Gastroesophageal sphincter (tissue), 4 donors: Measurements from ENCODE around the gene MEX3A. TPM values are rescaled to one million over a fixed set of nuclear protein-coding genes. Genes with fewer than 3 reads are reported as not detected.
"Not testable (repeated sequence)": the region's sequence is repeated elsewhere in the genome, so short reads cannot be mapped to it uniquely, and the experiment has no call there.

ENCODE experiments used
- ATAC-seq: fragments of 150-250 bp; one replicate; pipeline ENCODE4 v1.9.1; 2016; ENCODE audit warnings: mild to moderate bottlenecking, moderate library complexity
- H3K27ac ChIP-seq, 4 donors: fragments of 200-600 bp; sonication (generic) in 3 of 4; 1 replicate in 3 of 4; 2 replicates in 1 of 4; pipeline ENCODE4 v1.5.1; 2016 to 2019
- H3K27me3 ChIP-seq: fragments of 200-600 bp; sonication (generic); one replicate; pipeline ENCODE4 v1.5.1; 2019
- H3K36me3 ChIP-seq, 2 donors: fragments of 200-600 bp; sonication (generic); one replicate each; pipeline ENCODE4 v1.5.1; 2019; ENCODE audit warnings: control low read depth in 1 of 2
- H3K4me1 ChIP-seq, 3 donors: fragments of 200-600 bp; sonication (generic); 1 replicate in 2 of 3; 2 replicates in 1 of 3; pipeline ENCODE4 v1.5.1; 2016 to 2019; ENCODE audit warnings: control low read depth in 2 of 3
- H3K4me3 ChIP-seq, 2 donors: fragments of 200-600 bp; sonication (generic); one replicate each; pipeline ENCODE4 v1.5.1; 2019; ENCODE audit warnings: mild to moderate bottlenecking in 1 of 2, moderate library complexity in 1 of 2
- H3K9me3 ChIP-seq, 3 donors: fragments of 200-600 bp; sonication (generic); one replicate each; pipeline ENCODE4 v1.5.1; 2017 to 2019; ENCODE audit warnings: control low read depth in 2 of 3
- CTCF ChIP-seq, 4 experiments: fragments of 200-600 bp in 2 of 4; fragments of 450-650 bp in 2 of 4; sonication (generic) in 1 of 4; IDR thresholded peaks; one replicate each; pipeline ENCODE4 v1.5.1; 2017 to 2019; ENCODE audit warnings: antibody characterized with exemption in 4 of 4, mild to moderate bottlenecking in 2 of 4, moderate library complexity in 2 of 4
- EP300 ChIP-seq: sonication (generic); formaldehyde crosslinking; IDR thresholded peaks from one replicate; pipeline ENCODE4 v1.6.1; 2017; ENCODE audit warnings: antibody characterized with exemption, mild to moderate bottlenecking
- POLR2A ChIP-seq, 2 donors: fragments of 450-650 bp; IDR thresholded peaks; one replicate each; pipeline ENCODE4 v1.6.1; 2017; ENCODE audit warnings: antibody characterized with exemption in 2 of 2, mild to moderate bottlenecking in 2 of 2, moderate library complexity in 1 of 2
- POLR2AphosphoS5 ChIP-seq: sonication (generic); formaldehyde crosslinking; IDR thresholded peaks from one replicate; pipeline ENCODE4 v1.6.1; 2017; ENCODE audit warnings: antibody characterized with exemption
- WGBS, 2 donors: methylation state at CpG; one replicate each; pipeline ENCODE4 v1.1.5; 2018; ENCODE audit warnings: low coverage in 1 of 2; 5-methylcytosine and 5-hydroxymethylcytosine counted together
- total RNA-seq, 4 donors: library from RNA; depleted of rRNA; stranded (reverse); fragments of >200 nt; gene quantifications; one replicate each; pipeline ENCODE4 v1.1.0, GENCODE V29; 2016

The MEX3A gene
- total RNA-seq, 4 donors from 2014 or later: under 0.01 to 0.78 (median 0.52) TPM

- Histone ChIP-seq H3K4me3 (no peak overlapping the region), H3K4me1 (peaks cover 0 to 18% (median 2%) of the 10 kb centered on the region in 3 donors), H3K9me3 (no peaks in the 10 kb centered on the region), H3K27ac (no peak overlapping the region), H3K27me3 (no peaks in the 10 kb centered on the region), H3K36me3 (peaks cover 0 to 52% of the 10 kb centered on the region in 2 donors)
- TF ChIP-seq POLR2AphosphoS5 (no peak), EP300 (no peak), CTCF (IDR thresholded peaks at IDR 0.05) (no peak), POLR2A (IDR thresholded peaks at IDR 0.05) (no peak)
- 36 to 75% methylated on average over 2 of the region's 4 CpGs for WGBS, 2 donors
- no peak for ATAC-seq
Observed at GRCh38 chr1:156050376-156050775, 31.9 kb downstream of the MEX3A start.

DNA sequence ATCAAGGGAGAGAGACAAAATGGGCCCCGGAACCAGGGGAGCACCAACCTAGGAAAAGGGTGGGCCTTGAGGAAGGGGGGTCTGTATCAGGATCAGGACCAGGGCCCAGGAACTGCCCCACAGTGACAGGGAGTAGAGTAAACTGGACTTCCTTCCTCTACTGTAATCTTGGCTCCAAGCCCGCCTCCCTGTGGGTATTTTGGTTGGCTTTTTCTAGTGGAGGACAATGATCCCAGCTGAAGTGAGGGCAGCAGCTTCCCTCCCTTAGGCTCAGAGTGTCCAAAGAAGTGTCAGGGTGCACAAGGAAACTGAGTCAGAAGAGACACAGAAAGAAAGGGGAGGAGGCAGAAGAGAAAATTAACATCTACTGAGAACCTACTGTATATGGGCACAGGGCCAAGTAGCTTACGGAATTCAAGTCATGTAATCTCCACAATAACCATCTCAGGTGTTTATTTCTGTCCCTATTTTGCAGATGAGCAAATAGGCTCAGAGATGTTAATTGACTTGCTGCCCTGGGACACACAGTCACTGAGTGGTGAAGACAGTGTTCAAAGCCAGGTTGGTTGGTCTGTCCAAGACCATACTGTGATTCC is 33.5 kb downstream of the MEX3A start:
- no peak for ATAC-seq
- Histone ChIP-seq H3K9me3 (no peaks in the 10 kb centered on the region), H3K4me3 (no peak overlapping the region), H3K27ac (no peak overlapping the region), H3K27me3 (no peaks in the 10 kb centered on the region), H3K4me1 (peaks cover 0 to 15% (median 0%) of the 10 kb centered on the region in 3 donors), H3K36me3 (peaks cover 0 to 68% of the 10 kb centered on the region in 2 donors)
- TF ChIP-seq EP300 (no peak), CTCF (IDR thresholded peaks at IDR 0.05) (no peak), POLR2A (IDR thresholded peaks at IDR 0.05) (no peak), POLR2AphosphoS5 (no peak)
- 60 to 67% methylated on average over 1 of the region's 3 CpGs for WGBS, 2 donors

- TF ChIP-seq POLR2AphosphoS5 (no peak), EP300 (no peak), CTCF (IDR thresholded peaks at IDR 0.05) (no peak), POLR2A (IDR thresholded peaks at IDR 0.05) (no peak)
- peaks cover 0 to 91% of the 10 kb centered on the region in 2 donors for H3K36me3 ChIP-seq
- no peak overlapping the region for H3K27ac ChIP-seq
- 93 to 96% methylated on average over 3 to 4 of the region's 4 CpGs for WGBS, 2 donors
- H3K4me1 ChIP-seq: no peaks in the 10 kb centered on the region
- H3K9me3 ChIP-seq: no peaks in the 10 kb centered on the region
- ATAC-seq: no peak
- no peak overlapping the region for H3K4me3 ChIP-seq
- H3K27me3 ChIP-seq: no peaks in the 10 kb centered on the region
Observed at GRCh38 chr1:156045076-156045475, 37.2 kb downstream of the MEX3A start.

DNA sequence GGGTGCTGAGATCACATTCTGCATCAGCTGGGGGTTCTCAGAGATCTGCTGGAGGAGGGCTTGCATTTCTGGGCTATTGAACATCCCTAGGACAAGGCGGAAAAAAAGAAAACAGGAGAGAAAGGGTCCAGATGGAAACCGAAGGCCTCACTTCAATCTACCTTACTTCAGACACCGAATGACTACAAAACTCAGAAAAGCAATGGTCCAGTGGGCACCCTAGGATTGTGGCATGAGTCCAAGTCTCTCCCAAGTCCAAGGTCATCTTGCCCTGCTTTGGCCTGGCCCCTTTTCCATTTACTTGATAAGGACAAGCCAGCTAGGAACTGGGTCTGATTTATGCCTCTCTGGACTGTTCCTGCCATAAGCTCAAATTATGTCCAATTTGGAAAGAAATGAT is 39.4 kb downstream of the MEX3A start:
- Histone ChIP-seq H3K36me3 (peaks cover 0 to 91% of the 10 kb centered on the region in 2 donors), H3K4me3 (no peak overlapping the region), H3K27me3 (no peaks in the 10 kb centered on the region), H3K4me1 (no peaks in the 10 kb centered on the region), H3K27ac (no peak overlapping the region), H3K9me3 (no peaks in the 10 kb centered on the region)
- no peak for ATAC-seq
- no peak for TF ChIP-seq CTCF (IDR thresholded peaks at IDR 0.05)
- WGBS, 2 donors: 92 to 93% methylated on average over 3 of the region's 3 CpGs

DNA sequence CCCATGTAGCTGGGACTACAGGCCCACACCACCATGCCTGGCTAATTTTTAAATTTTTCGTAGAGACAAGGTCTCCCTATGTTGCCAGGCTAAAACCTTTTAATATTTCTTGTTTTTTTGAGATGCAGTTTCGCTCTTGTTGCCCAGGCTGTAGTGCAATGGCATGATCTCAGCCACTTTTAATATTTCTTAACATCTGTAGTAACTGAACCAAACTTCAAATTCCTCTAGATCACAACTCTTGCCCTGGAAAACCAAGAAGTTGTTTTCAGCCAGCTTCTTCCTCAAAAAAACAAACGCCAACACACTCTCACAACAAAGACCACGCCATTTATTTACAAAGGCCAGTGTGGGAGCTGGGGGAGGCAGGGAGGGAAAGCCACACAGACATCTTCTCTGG is 47.3 kb downstream of the MEX3A start:
- not testable (repeated sequence) for H3K27ac ChIP-seq, ATAC-seq, H3K4me3 ChIP-seq, H3K9me3 ChIP-seq, H3K4me1 ChIP-seq, H3K27me3 ChIP-seq
- WGBS, 2 donors: 93 to 94% methylated on average over 3 to 4 of the region's 4 CpGs
- peaks cover 0 to 42% of the 10 kb centered on the region in 2 donors for H3K36me3 ChIP-seq
